ENCODE data around the gene PTPRG. TPM values are rescaled to one million over a fixed set of nuclear protein-coding genes. Genes with fewer than 3 reads are reported as not detected.
"Not testable (repeated sequence)": the region's sequence is repeated elsewhere in the genome, so short reads cannot be mapped to it uniquely, and the experiment has no call there.

Gene PTPRG
- total RNA-seq, 1 experiment from 2014 or later: 0.73 TPM

- H2AFZ ChIP-seq (ENCODE audit: low read length): no peak overlapping the region
- no peaks in the 10 kb centered on the region for H3K9me2 ChIP-seq (replicated peaks; ENCODE audit: low read length)
- no peak for TF ChIP-seq CTCF (conservative IDR thresholded peaks at IDR 0.05; ENCODE audit: low read depth, low read length)
- TF ChIP-seq EZH2phosphoT487 (IDR thresholded peaks at IDR 0.05; ENCODE audit: borderline replicate concordance, low read length): no peak
- TF ChIP-seq EZH2 (IDR thresholded peaks at IDR 0.05; ENCODE audit: low read length, unreplicated experiment): no peak
- DNase-seq (no peak), ATAC-seq (no peak)
- H3K4me2 ChIP-seq (ENCODE audit: low read length): no peak overlapping the region
- no peaks in the 10 kb centered on the region for H3K79me2 ChIP-seq (ENCODE audit: low read length)
- H3K27ac ChIP-seq (ENCODE audit: low read length): no peak overlapping the region
- H3K27me3 ChIP-seq (ENCODE audit: low read length): no peaks in the 10 kb centered on the region
- intact Hi-C loops (cut with micrococcal nuclease): no loop called here
- ChIA-PET POLR2A (ENCODE audit: unreplicated experiment) (no interaction called here), CTCF (no interaction called here)
- BruUV-seq (replicated peaks): no TSS peak
- no peaks in the 10 kb centered on the region; the same call in 1 of the 2 replicates for H3K9me3 ChIP-seq (ENCODE audit: low read length)
- no peak overlapping the region for H3K4me3 ChIP-seq (ENCODE audit: low read length)
- no peaks in the 10 kb centered on the region for H3K36me3 ChIP-seq (ENCODE audit: low read depth, low read length)
- no peaks in the 10 kb centered on the region for H4K20me1 ChIP-seq (ENCODE audit: low read length)
- H3K4me1 ChIP-seq (ENCODE audit: insufficient read depth, low read length): no peaks in the 10 kb centered on the region
- no peaks in the 10 kb centered on the region for H3F3A ChIP-seq (ENCODE audit: low read length, unreplicated experiment)
- no peak overlapping the region for H3K9ac ChIP-seq (ENCODE audit: low read length)
Observed at GRCh38 chr3:62035402-62036057, 474.2 kb downstream of the PTPRG start.

- TF ChIP-seq CTCF (conservative IDR thresholded peaks at IDR 0.05; ENCODE audit: low read depth, low read length) (no peak), EZH2 (IDR thresholded peaks at IDR 0.05; ENCODE audit: low read length, unreplicated experiment) (no peak), EZH2phosphoT487 (IDR thresholded peaks at IDR 0.05; ENCODE audit: borderline replicate concordance, low read length) (no peak)
- H3K9me3 ChIP-seq (ENCODE audit: low read length): no peaks in the 10 kb centered on the region; the same call in 1 of the 2 replicates
- ChIA-PET CTCF (no interaction called here), POLR2A (ENCODE audit: unreplicated experiment) (no interaction called here)
- H3K36me3 ChIP-seq (ENCODE audit: low read depth, low read length): no peaks in the 10 kb centered on the region
- no peak overlapping the region for H3K4me2 ChIP-seq (ENCODE audit: low read length)
- H3K27me3 ChIP-seq (ENCODE audit: low read length): no peaks in the 10 kb centered on the region
- no peak overlapping the region for H3K9ac ChIP-seq (ENCODE audit: low read length)
- H3K9me2 ChIP-seq (replicated peaks; ENCODE audit: low read length): no peaks in the 10 kb centered on the region
- no peaks in the 10 kb centered on the region for H3F3A ChIP-seq (ENCODE audit: low read length, unreplicated experiment)
- no peak overlapping the region for H3K27ac ChIP-seq (ENCODE audit: low read length)
- intact Hi-C loops (cut with micrococcal nuclease): no loop called here
- no peak overlapping the region for H2AFZ ChIP-seq (ENCODE audit: low read length)
- no peak overlapping the region for H3K4me3 ChIP-seq (ENCODE audit: low read length)
- no TSS peak for BruUV-seq (replicated peaks)
- no peaks in the 10 kb centered on the region for H4K20me1 ChIP-seq (ENCODE audit: low read length)
- no peak for DNase-seq
- H3K4me1 ChIP-seq (ENCODE audit: insufficient read depth, low read length): no peaks in the 10 kb centered on the region
- H3K79me2 ChIP-seq (ENCODE audit: low read length): no peaks in the 10 kb centered on the region
- no peak for ATAC-seq
Observed at GRCh38 chr3:62036726-62037125, 475.4 kb downstream of the PTPRG start.

DNA sequence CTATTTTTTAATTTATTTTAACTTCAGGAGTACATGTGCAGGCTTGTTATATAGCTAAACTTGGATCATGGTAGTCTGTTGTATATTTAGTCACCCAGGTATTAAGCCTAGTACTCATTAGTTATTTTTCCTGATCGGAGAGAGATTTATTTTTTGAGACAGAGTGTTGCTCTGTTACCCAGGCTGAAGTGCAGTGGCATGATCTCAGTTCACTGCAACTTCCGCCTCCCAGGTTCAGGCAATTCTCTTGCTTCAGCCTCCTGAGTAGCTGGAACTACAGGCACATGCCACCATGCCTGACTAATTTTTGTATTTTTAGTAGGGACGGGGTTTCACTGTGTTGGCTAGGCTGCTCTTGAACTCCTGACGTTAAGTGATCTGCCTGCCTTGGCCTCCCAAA lies 477.4 kb downstream of the PTPRG start:
- H3F3A ChIP-seq (ENCODE audit: low read length, unreplicated experiment); H3K9me2 ChIP-seq (replicated peaks; ENCODE audit: low read length); H3K27ac ChIP-seq (ENCODE audit: low read length); H3K36me3 ChIP-seq (ENCODE audit: low read depth, low read length); H3K9ac ChIP-seq (ENCODE audit: low read length); H3K9me3 ChIP-seq (ENCODE audit: low read length); H3K4me3 ChIP-seq (ENCODE audit: low read length); H3K4me2 ChIP-seq (ENCODE audit: low read length); BruUV-seq (replicated peaks); intact Hi-C loops (cut with micrococcal nuclease); H3K27me3 ChIP-seq (ENCODE audit: low read length); H4K20me1 ChIP-seq (ENCODE audit: low read length); POLR2A ChIA-PET (ENCODE audit: unreplicated experiment); CTCF ChIA-PET; H3K79me2 ChIP-seq (ENCODE audit: low read length); DNase-seq; H3K4me1 ChIP-seq (ENCODE audit: insufficient read depth, low read length); ATAC-seq; H2AFZ ChIP-seq (ENCODE audit: low read length): not testable (repeated sequence)

All from PC-3 (cell line).